ENCODE results near the gene SIL1. TPM values are rescaled to one million over a fixed set of nuclear protein-coding genes. Genes with fewer than 3 reads are reported as not detected.

SIL1 gene
- total RNA-seq, 4 donors from 2014 or later, result 41.4 to 63.1 (median 52.8) TPM

- TF ChIP-seq POLR2A (IDR thresholded peaks at IDR 0.05) (no peak), EP300 (IDR thresholded peaks at IDR 0.05) (no peak), CTCF (IDR thresholded peaks at IDR 0.05) (no peak)
- Histone ChIP-seq H3K27me3 (no peaks in the 10 kb centered on the region), H3K27ac (no peak overlapping the region), H3K4me1 (peaks cover 0 to 9% (median 0%) of the 10 kb centered on the region in 4 donors), H3K4me3 (no peak overlapping the region), H3K36me3 (peaks cover 0 to 52% (median 0%) of the 10 kb centered on the region in 3 donors), H3K9me3 (no peaks in the 10 kb centered on the region)
- 86 to 89% methylated on average over 4 of the region's 4 CpGs for WGBS, 2 donors
- no peak for DNase-seq (ENCODE audit: low spot score in 2 of 2)
These were observed 286.1 kb downstream of the SIL1 start for GRCh38 chr5:138912093-138912492.

GRCh38 chr5:138911441-138911840 is 286.7 kb downstream of the SIL1 start:
- no peak for DNase-seq (ENCODE audit: low spot score in 2 of 2)
- TF ChIP-seq CTCF (IDR thresholded peaks at IDR 0.05) (no peak), EP300 (IDR thresholded peaks at IDR 0.05) (no peak), POLR2A (IDR thresholded peaks at IDR 0.05) (no peak)
- H3K9me3 ChIP-seq, result no peaks in the 10 kb centered on the region
- peaks cover 0 to 9% (median 0%) of the 10 kb centered on the region in 4 donors for H3K4me1 ChIP-seq
- no peak overlapping the region for H3K4me3 ChIP-seq
- peaks cover 0 to 58% (median 0%) of the 10 kb centered on the region in 3 donors for H3K36me3 ChIP-seq
- no peak overlapping the region for H3K27ac ChIP-seq
- no peaks in the 10 kb centered on the region for H3K27me3 ChIP-seq

GRCh38 chr5:138910546-138911185 is 287.5 kb downstream of the SIL1 start:
- Histone ChIP-seq H3K9me3 (no peaks in the 10 kb centered on the region), H3K36me3 (peaks cover 0 to 65% (median 0%) of the 10 kb centered on the region in 3 donors), H3K4me1 (peaks cover 0 to 9% (median 0%) of the 10 kb centered on the region in 4 donors), H3K27me3 (no peaks in the 10 kb centered on the region), H3K4me3 (no peak overlapping the region), H3K27ac (peak overlapping the region in 1 of 4 donors; percentile 13)
- WGBS, 2 donors, result 88 to 91% methylated on average over 7 of the region's 7 CpGs
- DNase-seq (ENCODE audit: low spot score in 2 of 2), result no peak
- TF ChIP-seq CTCF (IDR thresholded peaks at IDR 0.05) (no peak), POLR2A (IDR thresholded peaks at IDR 0.05) (no peak), EP300 (IDR thresholded peaks at IDR 0.05) (no peak)

- H3K4me1 ChIP-seq, result peaks cover 0 to 9% (median 0%) of the 10 kb centered on the region in 4 donors
- TF ChIP-seq POLR2A (IDR thresholded peaks at IDR 0.05), result no peak
- TF ChIP-seq EP300 (IDR thresholded peaks at IDR 0.05), result no peak
- 91 to 92% methylated on average over 2 of the region's 2 CpGs for WGBS, 2 donors
- H3K4me3 ChIP-seq, result no peak overlapping the region
- no peaks in the 10 kb centered on the region for H3K27me3 ChIP-seq
- no peak for DNase-seq (ENCODE audit: low spot score in 2 of 2)
- peaks cover 0 to 65% (median 0%) of the 10 kb centered on the region in 3 donors for H3K36me3 ChIP-seq
- no peaks in the 10 kb centered on the region for H3K9me3 ChIP-seq
- H3K27ac ChIP-seq, result no peak overlapping the region
These were observed 288.4 kb downstream of the SIL1 start for GRCh38 chr5:138909734-138910133.

- H3K27ac ChIP-seq, result no peak overlapping the region
- no peak overlapping the region for H3K4me3 ChIP-seq
These were observed 292.6 kb downstream of the SIL1 start for GRCh38 chr5:138905541-138905940.

More at GRCh38 chr5:138905541-138905940, 292.6 kb downstream of the SIL1 start:
- Histone ChIP-seq H3K36me3 (peaks cover 0 to 83% (median 2%) of the 10 kb centered on the region in 3 donors), H3K4me1 (peaks cover 0 to 6% (median 0%) of the 10 kb centered on the region in 4 donors), H3K9me3 (no peaks in the 10 kb centered on the region), H3K27me3 (no peaks in the 10 kb centered on the region)
- DNase-seq (ENCODE audit: low spot score in 2 of 2), result no peak
- no peak for TF ChIP-seq POLR2A (IDR thresholded peaks at IDR 0.05)
- TF ChIP-seq EP300 (IDR thresholded peaks at IDR 0.05), result no peak
- no peak for TF ChIP-seq CTCF (IDR thresholded peaks at IDR 0.05)
- whole genome bisulfite sequencing, 2 donors, result 100% methylated on average over 1 of the region's 1 CpG
